GM12864 (cell line): ENCODE results near the gene PLXDC2.

Experiments
- DNase-seq: peaks from one replicate; pipeline ENCODE4 v3.0.0-alpha.2; 2011; ENCODE audit warnings: low read depth
- H3K4me3 ChIP-seq: 2 replicates; pipeline ENCODE4 v1.5.1; 2011; ENCODE audit warnings: mild to moderate bottlenecking, low read depth, low read length, control low read depth
- TF ChIP-seq, protein P1 (sequence below): IDR thresholded peaks from 2 replicates; pipeline ENCODE4 v1.5.1; 2011; ENCODE audit warnings: low read depth, mild to moderate bottlenecking, moderate library complexity, low read length, control low read depth, inconsistent platforms; ENCODE audit errors: missing control alignments

Gene PLXDC2

DNA sequence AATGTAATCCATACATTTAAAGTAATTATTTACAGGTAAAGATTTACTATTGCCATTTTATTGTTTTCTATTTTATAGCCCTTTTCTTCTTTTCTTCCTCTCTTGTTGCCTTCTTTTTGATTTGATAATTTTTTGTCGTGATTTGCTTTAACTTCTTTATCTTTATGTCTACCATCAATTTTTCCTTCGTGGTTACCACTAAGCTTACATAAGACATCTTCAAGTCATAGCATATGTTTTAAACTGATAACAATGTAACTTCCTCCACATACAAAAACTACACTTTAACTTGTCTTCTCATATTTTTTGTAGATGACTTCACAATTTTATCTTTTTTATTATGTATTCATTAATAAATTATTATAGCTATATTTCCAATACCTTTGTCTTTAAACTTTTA, 316.6 kb downstream of the PLXDC2 start:
- DNase-seq, result no peak
- no peak overlapping the region for H3K4me3 ChIP-seq
- TF ChIP-seq, protein P1, sequence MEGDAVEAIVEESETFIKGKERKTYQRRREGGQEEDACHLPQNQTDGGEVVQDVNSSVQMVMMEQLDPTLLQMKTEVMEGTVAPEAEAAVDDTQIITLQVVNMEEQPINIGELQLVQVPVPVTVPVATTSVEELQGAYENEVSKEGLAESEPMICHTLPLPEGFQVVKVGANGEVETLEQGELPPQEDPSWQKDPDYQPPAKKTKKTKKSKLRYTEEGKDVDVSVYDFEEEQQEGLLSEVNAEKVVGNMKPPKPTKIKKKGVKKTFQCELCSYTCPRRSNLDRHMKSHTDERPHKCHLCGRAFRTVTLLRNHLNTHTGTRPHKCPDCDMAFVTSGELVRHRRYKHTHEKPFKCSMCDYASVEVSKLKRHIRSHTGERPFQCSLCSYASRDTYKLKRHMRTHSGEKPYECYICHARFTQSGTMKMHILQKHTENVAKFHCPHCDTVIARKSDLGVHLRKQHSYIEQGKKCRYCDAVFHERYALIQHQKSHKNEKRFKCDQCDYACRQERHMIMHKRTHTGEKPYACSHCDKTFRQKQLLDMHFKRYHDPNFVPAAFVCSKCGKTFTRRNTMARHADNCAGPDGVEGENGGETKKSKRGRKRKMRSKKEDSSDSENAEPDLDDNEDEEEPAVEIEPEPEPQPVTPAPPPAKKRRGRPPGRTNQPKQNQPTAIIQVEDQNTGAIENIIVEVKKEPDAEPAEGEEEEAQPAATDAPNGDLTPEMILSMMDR, result no peak

DNA sequence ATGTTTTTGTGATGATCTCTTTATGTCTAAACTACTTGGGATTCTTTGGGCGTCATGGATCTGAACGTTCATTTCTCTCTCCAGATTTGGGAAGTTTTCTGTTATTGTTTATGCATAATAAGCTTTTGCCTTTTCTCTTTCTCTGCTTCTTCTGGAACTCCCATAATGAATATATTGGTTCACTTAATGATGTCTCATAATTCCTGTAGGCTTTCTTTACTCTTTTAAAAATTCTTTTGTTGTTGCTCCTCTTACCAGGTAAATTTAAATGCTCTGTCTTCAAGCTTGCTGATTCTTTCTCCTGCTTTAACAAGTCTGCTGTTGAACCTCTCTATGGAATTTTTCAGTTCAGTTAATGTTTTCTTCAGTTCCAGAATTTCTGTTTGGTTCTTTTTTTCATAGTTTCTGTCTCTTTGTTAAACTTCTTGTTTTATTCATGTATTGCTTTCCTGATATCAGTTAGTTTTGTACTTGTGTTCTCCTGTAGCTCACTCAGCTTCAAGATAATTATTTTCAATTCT, 317.5 kb downstream of the PLXDC2 start:
- no peak for DNase-seq
- TF ChIP-seq, protein P1, result no peak
- no peak overlapping the region for H3K4me3 ChIP-seq

DNA sequence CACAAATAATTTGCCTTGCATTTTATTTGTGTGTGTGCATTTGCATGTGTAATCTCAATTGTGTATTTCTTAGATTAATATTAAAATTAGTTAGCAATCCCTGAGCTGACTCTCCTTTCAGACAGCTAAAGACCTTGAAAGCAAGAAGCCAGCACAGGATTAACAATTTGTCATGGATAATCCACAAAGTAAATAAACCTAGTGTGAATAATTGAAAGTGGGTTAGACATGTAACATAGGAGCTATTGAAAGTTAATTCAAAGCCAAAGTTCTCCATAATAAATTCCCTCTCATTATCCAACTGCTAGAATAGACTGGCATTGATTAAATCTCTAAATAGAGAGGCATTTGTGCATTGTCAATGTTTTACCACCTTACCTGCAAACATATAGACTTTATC, 326.1 kb downstream of the PLXDC2 start:
- no peak overlapping the region for H3K4me3 ChIP-seq
- no peak for DNase-seq
- TF ChIP-seq, protein P1, result no peak

DNA sequence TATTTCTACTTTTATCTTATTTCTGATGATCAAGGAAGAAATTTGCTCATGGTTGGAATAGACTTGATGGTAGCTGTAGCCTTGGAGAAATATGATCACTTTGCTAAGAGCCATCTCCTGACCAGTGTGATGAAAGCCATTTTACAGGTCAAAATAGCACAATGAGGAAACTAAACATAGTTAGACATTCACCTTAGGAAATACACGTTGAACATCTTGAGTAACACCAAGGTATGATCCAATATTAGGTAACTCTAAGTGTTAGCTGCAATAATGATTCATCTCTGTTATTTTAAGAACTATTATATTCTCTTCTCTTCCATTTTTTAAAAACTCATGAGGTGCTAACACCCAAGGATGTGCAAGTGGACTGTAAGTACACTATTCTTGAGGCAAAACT, 328.0 kb downstream of the PLXDC2 start:
- TF ChIP-seq, protein P1, result no peak
- DNase-seq, result no peak

DNA sequence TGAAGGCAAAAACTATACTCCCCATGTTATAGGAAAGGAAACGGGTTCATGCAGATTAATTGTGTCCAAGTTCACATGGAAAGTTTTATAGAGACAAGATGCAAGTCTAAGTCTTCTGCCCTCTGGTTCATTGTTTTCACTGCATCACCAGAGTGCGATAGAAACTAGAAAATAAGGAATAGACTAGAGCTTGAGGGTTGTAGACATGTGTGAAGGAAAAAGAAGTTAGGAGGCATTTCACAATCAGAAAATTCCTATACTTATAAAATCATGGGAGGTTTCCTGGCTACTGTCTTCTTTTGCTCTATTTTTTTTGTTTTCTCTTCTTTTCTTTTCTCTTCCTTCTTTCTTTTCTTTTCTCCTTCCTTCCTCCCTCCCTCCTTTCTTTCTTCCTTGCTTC, 329.8 kb downstream of the PLXDC2 start:
- H3K4me3 ChIP-seq, result no peak overlapping the region
- DNase-seq, result no peak
- TF ChIP-seq, protein P1, result no peak

More for the DNA sequence above, 328.0 kb downstream of the PLXDC2 start:
- no peak overlapping the region for H3K4me3 ChIP-seq

DNA sequence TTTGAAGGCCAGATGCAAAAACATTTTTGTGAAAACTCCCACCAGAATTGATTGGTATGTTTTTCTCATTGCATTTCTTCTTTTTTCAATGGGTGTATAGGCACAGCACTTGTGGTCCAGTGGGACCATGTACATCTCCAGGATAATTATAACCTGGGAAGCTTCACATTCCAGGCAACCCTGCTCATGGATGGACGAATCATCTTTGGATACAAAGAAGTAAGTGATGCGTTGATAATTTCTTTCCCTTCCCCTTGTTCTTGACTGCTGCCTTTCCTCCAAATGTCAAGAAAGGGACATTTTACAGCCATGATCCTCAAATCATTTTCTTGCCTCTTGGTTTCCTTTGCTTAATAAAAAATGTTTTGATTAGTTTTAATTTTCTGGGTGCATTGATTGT, 331.5 kb downstream of the PLXDC2 start:
- TF ChIP-seq, protein P1, result no peak
- no peak overlapping the region for H3K4me3 ChIP-seq
- DNase-seq, result no peak

DNA sequence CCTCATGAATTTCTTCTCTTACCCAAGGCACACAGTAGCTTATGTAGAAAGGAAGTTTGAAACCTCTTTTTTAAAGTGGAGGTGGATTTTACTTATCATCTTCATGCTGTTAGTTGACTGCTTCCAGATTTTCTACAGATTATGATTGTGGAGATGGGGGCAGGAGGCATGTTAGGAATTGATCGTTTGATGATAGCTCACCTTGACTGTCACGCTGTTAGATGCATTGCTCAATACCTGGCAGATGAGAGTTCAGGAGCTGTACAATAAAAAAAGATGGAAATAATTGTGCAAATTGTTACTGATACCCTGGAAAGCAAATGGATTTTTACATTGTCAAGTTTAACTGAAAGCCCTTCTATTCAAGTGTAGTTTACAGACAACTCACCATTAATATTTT, 340.3 kb downstream of the PLXDC2 start:
- no peak for DNase-seq
- TF ChIP-seq, protein P1, result no peak
- no peak overlapping the region for H3K4me3 ChIP-seq
